C4-2B (cell line): ENCODE measurements around the gene RSL1D1.
"Not testable (repeated sequence)": the region's sequence is repeated elsewhere in the genome, so short reads cannot be mapped to it uniquely, and the experiment has no call there.

Experiments used
- H3K27ac ChIP-seq: fragments of 450-650 bp; 2 replicates; pipeline ENCODE4 v1.5.1; 2017
- CTCF ChIP-seq: fragments of 450-650 bp; conservative IDR thresholded peaks from 2 replicates; pipeline ENCODE4 v1.5.1; 2017; ENCODE audit warnings: mild to moderate bottlenecking
- ZFX ChIP-seq: fragments of 450-650 bp; IDR thresholded peaks from 2 replicates; pipeline ENCODE4 v1.6.1; 2017

RSL1D1 gene

GRCh38 chr16:11835309-11835708 is 16.0 kb downstream of the RSL1D1 start:
- H3K27ac ChIP-seq, result no peak overlapping the region
- TF ChIP-seq ZFX (no peak), CTCF (no peak)

GRCh38 chr16:11833951-11834695 is 17.2 kb downstream of the RSL1D1 start:
- TF ChIP-seq ZFX (no peak), CTCF (no peak)
- no peak overlapping the region for H3K27ac ChIP-seq

- no peak overlapping the region for H3K27ac ChIP-seq
Measured at GRCh38 chr16:11828696-11829095, 22.6 kb downstream of the RSL1D1 start.

GRCh38 chr16:11825520-11826165 is 25.7 kb downstream of the RSL1D1 start:
- not testable (repeated sequence) for H3K27ac ChIP-seq

More at GRCh38 chr16:11828696-11829095, 22.6 kb downstream of the RSL1D1 start:
- TF ChIP-seq ZFX (no peak), CTCF (no peak)

GRCh38 chr16:11824362-11824761 is 27.0 kb downstream of the RSL1D1 start:
- H3K27ac ChIP-seq, result no peak overlapping the region
- TF ChIP-seq ZFX, result no peak

- H3K27ac ChIP-seq, result not testable (repeated sequence)
Measured at GRCh38 chr16:11823645-11824044, 27.7 kb downstream of the RSL1D1 start.

GRCh38 chr16:11819798-11820197 is 31.5 kb downstream of the RSL1D1 start:
- TF ChIP-seq ZFX (no peak), CTCF (no peak)
- no peak overlapping the region for H3K27ac ChIP-seq

GRCh38 chr16:11818970-11819369 is 32.4 kb downstream of the RSL1D1 start:
- H3K27ac ChIP-seq, result not testable (repeated sequence)

- no peak for TF ChIP-seq CTCF
- no peak for TF ChIP-seq ZFX
- H3K27ac ChIP-seq, result no peak overlapping the region
Measured at GRCh38 chr16:11816123-11816522, 35.2 kb downstream of the RSL1D1 start.

- not testable (repeated sequence) for H3K27ac ChIP-seq
Measured at GRCh38 chr16:11814800-11815199, 36.5 kb downstream of the RSL1D1 start.
